Right hindlimb (tissue), 1 donor: ENCODE measurements around the gene MAGEC1.
"Not testable (repeated sequence)": the region's sequence is repeated elsewhere in the genome, so short reads cannot be mapped to it uniquely, and the experiment has no call there.

ENCODE experiments used
- DNase-seq: peaks from one replicate; pipeline ENCODE4 v3.0.0-alpha.2; 2018

MAGEC1 gene

GRCh38 chrX:141903400-141904155, at the start of gene MAGEC1:
MAGEC1 (plus strand) TSS chrX:141903894; CDS start chrX:141905073, 1,179 bp downstream.
- DNase-seq = no peak

GRCh38 chrX:141857479-141857878, 46.2 kb upstream of the MAGEC1 start:
- no peak for DNase-seq

- DNase-seq = no peak
Observed at GRCh38 chrX:141879616-141880015, 24.1 kb upstream of the MAGEC1 start.

GRCh38 chrX:141888811-141889210, 14.9 kb upstream of the MAGEC1 start:
- not testable (repeated sequence) for DNase-seq

- DNase-seq = no peak
Observed at GRCh38 chrX:141894733-141895132, 9.0 kb upstream of the MAGEC1 start.

- DNase-seq = no peak
Observed at GRCh38 chrX:141897690-141898089, 6.0 kb upstream of the MAGEC1 start.

GRCh38 chrX:141902366-141902765, 1.3 kb upstream of the MAGEC1 start:
- no peak for DNase-seq

GRCh38 chrX:141904262-141904661, 568 bp downstream of the MAGEC1 start:
- DNase-seq = no peak

GRCh38 chrX:141917801-141918200, 14.1 kb downstream of the MAGEC1 start:
- DNase-seq = no peak

- no peak for DNase-seq
Observed at GRCh38 chrX:141924293-141924692, 20.6 kb downstream of the MAGEC1 start.

GRCh38 chrX:141928432-141928831, 24.7 kb downstream of the MAGEC1 start:
- DNase-seq = no peak

GRCh38 chrX:141934059-141934641, 30.5 kb downstream of the MAGEC1 start:
- DNase-seq = no peak

- DNase-seq = no peak
Observed at GRCh38 chrX:141935645-141936044, 32.0 kb downstream of the MAGEC1 start.

- DNase-seq = no peak
Observed at GRCh38 chrX:141936080-141936479, 32.4 kb downstream of the MAGEC1 start.

GRCh38 chrX:141941234-141941633, 37.5 kb downstream of the MAGEC1 start:
- no peak for DNase-seq

- DNase-seq = no peak
Observed at GRCh38 chrX:141945426-141945825, 41.7 kb downstream of the MAGEC1 start.

GRCh38 chrX:141947350-141947749, 43.7 kb downstream of the MAGEC1 start:
- no peak for DNase-seq

GRCh38 chrX:141952603-141953002, 48.9 kb downstream of the MAGEC1 start:
- no peak for DNase-seq

GRCh38 chrX:141958675-141959074, 55.0 kb downstream of the MAGEC1 start:
- no peak for DNase-seq
